WTC11 (cell line): ENCODE data around the gene HMGCS2.
A peak's percentile ranks its signal among the peaks of the same experiment; 100 is the strongest.

ENCODE experiments used
- CTCF ChIP-seq: fragments of 200-600 bp; IDR thresholded peaks from 2 replicates; pipeline ENCODE4 v1.8.0; 2022; ENCODE audit warnings: antibody characterized with exemption
- E2F1 ChIP-seq: sonication (generic); formaldehyde crosslinking; IDR thresholded peaks from 2 replicates; pipeline ENCODE4 v1.8.0; 2022; ENCODE audit warnings: mild to moderate bottlenecking, missing genetic modification reagents
- IRF1 ChIP-seq: sonication (generic); formaldehyde crosslinking; IDR thresholded peaks from 2 replicates; pipeline ENCODE4 v1.8.0; 2023; ENCODE audit warnings: missing genetic modification reagents
- NFE2L1 ChIP-seq: sonication (generic); formaldehyde crosslinking; IDR thresholded peaks from 2 replicates; pipeline ENCODE4 v1.8.1; 2023; ENCODE audit warnings: missing genetic modification reagents
- NR3C1 ChIP-seq: sonication (generic); formaldehyde crosslinking; conservative IDR thresholded peaks from 2 replicates; pipeline ENCODE4 v1.8.1; 2023; ENCODE audit warnings: low read depth, mild to moderate bottlenecking, missing genetic modification reagents
- RELA ChIP-seq: sonication (generic); formaldehyde crosslinking; IDR thresholded peaks from 2 replicates; pipeline ENCODE4 v1.8.1; 2022; ENCODE audit warnings: missing genetic modification reagents, mild to moderate bottlenecking, borderline replicate concordance
- ZBTB21 ChIP-seq: sonication (generic); formaldehyde crosslinking; IDR thresholded peaks from 2 replicates; pipeline ENCODE4 v1.8.1; 2023; ENCODE audit warnings: mild to moderate bottlenecking, missing genetic modification reagents, borderline replicate concordance
- ZBTB43 ChIP-seq: sonication (generic); formaldehyde crosslinking; IDR thresholded peaks from 2 replicates; pipeline ENCODE4 v1.8.1; 2023; ENCODE audit warnings: mild to moderate bottlenecking, missing genetic modification reagents
- ZNF263 ChIP-seq: sonication (generic); formaldehyde crosslinking; IDR thresholded peaks from 2 replicates; pipeline ENCODE4 v1.8.1; 2022; ENCODE audit warnings: low read depth, mild to moderate bottlenecking, moderate library complexity, missing genetic modification reagents
- ZNF281 ChIP-seq: sonication (generic); formaldehyde crosslinking; IDR thresholded peaks from 2 replicates; pipeline ENCODE4 v1.8.0; 2023; ENCODE audit warnings: mild to moderate bottlenecking, missing genetic modification reagents
- ZNF416 ChIP-seq: fragments of 250-450 bp; sonication (Bioruptor Pico); IDR thresholded peaks from 2 replicates; pipeline ENCODE4 v1.9.0; 2021; ENCODE audit warnings: mild to moderate bottlenecking, inconsistent platforms
- ZNF512 ChIP-seq: sonication (generic); formaldehyde crosslinking; IDR thresholded peaks from 2 replicates; pipeline ENCODE4 v1.8.1; 2022; ENCODE audit warnings: missing genetic modification reagents, borderline replicate concordance

GRCh38 chr1:119808972-119809550 lies 40.4 kb upstream of the HMGCS2 start:
- TF ChIP-seq ZBTB43 (CRISPR knock-in tag) (no peak), RELA (no peak), IRF1 (CRISPR knock-in tag) (no peak), NFE2L1 (CRISPR knock-in tag) (no peak), ZNF512 (no peak), ZBTB21 (CRISPR knock-in tag) (no peak), ZNF281 (CRISPR knock-in tag) (no peak), CTCF (peak; percentile 78), ZNF416 (CRISPR knock-in tag) (no peak), E2F1 (no peak), ZNF263 (CRISPR knock-in tag) (no peak), NR3C1 (CRISPR knock-in tag) (no peak)
